CD4-positive, alpha-beta T cell (primary cell): ENCODE measurements around the gene SENP7. TPM values are rescaled to one million over a fixed set of nuclear protein-coding genes. Genes with fewer than 3 reads are reported as not detected.
"Not testable (repeated sequence)": the region's sequence is repeated elsewhere in the genome, so short reads cannot be mapped to it uniquely, and the experiment has no call there.

Source experiments
- ATAC-seq: fragments of 200-7000 bp; cut with Tn5 transposase; one replicate; pipeline ENCODE4 v1.10.0; 2022; ENCODE audit warnings: mild to moderate bottlenecking; ENCODE audit not compliant: poor library complexity
- CTCF ChIA-PET: fragments of 350-600 bp; sonication (Branson Sonifier 250); formaldehyde crosslinking; loops from one replicate; lab custom pipeline; 2021; ENCODE audit warnings: antibody characterized with exemption, inconsistent platforms; lab: Charles Lee
- POLR2A ChIA-PET: fragments of 350-600 bp; sonication (Branson Sonifier 250); formaldehyde crosslinking; loops from one replicate; lab custom pipeline; 2021; ENCODE audit warnings: antibody characterized with exemption, inconsistent platforms; lab: Charles Lee
- DNase-seq, 14 experiments: peaks; one replicate each; pipeline ENCODE4 v3.0.0-alpha.2; 2013 to 2020; ENCODE audit warnings: mixed read lengths in 2 of 14
- H3K27ac ChIP-seq, 2 donors: one replicate each; pipeline versions ENCODE4 v1.5.1 to v1.7.0; 2013; ENCODE audit warnings: low read length in 2 of 2, low read depth in 1 of 2, mild to moderate bottlenecking in 1 of 2
- H3K27me3 ChIP-seq, 2 experiments: 1 replicate in 1 of 2; 2 replicates in 1 of 2; pipeline versions ENCODE4 v1.6.1 to v1.7.0; 2013; ENCODE audit warnings: low read length in 2 of 2, control low read depth in 1 of 2, mild to moderate bottlenecking in 1 of 2, moderate library complexity in 1 of 2; ENCODE audit not compliant: insufficient read depth in 2 of 2, control insufficient read depth in 1 of 2
- H3K36me3 ChIP-seq: one replicate; pipeline ENCODE4 v1.6.1; 2013; ENCODE audit warnings: low read length, control low read depth; ENCODE audit not compliant: insufficient read depth
- H3K4me1 ChIP-seq: one replicate; pipeline ENCODE4 v1.6.1; 2013; ENCODE audit warnings: low read length, control low read depth; ENCODE audit not compliant: insufficient read depth
- H3K4me3 ChIP-seq: one replicate; pipeline ENCODE4 v1.5.1; 2013; ENCODE audit warnings: mild to moderate bottlenecking, low read length, moderate library complexity
- H3K9me3 ChIP-seq, 2 experiments: 1 replicate in 1 of 2; 2 replicates in 1 of 2; pipeline versions ENCODE4 v1.6.1 to v1.7.0; 2013; ENCODE audit warnings: low read length in 2 of 2, mild to moderate bottlenecking in 2 of 2, control low read depth in 1 of 2, moderate library complexity in 1 of 2; ENCODE audit not compliant: control insufficient read depth in 1 of 2, insufficient read depth in 1 of 2
- H3K27ac Mint-ChIP-seq: one replicate; pipeline ENCODE4 v1.8.0; 2020; ENCODE audit warnings: mixed read lengths
- H3K27me3 Mint-ChIP-seq: one replicate; pipeline ENCODE4 v1.8.0; 2021; ENCODE audit warnings: mixed read lengths
- H3K36me3 Mint-ChIP-seq: one replicate; pipeline ENCODE4 v1.8.0; 2021; ENCODE audit warnings: low read depth, mixed read lengths
- H3K4me1 Mint-ChIP-seq: one replicate; pipeline ENCODE4 v1.8.0; 2021; ENCODE audit warnings: low read depth, mixed read lengths
- H3K4me3 Mint-ChIP-seq: one replicate; pipeline ENCODE4 v1.8.0; 2020; ENCODE audit warnings: mild to moderate bottlenecking, mixed read lengths
- H3K9me3 Mint-ChIP-seq: one replicate; pipeline ENCODE4 v1.8.0; 2020; ENCODE audit warnings: mixed read lengths
- CTCF ChIP-seq: fragments of 200-600 bp; IDR thresholded peaks from one replicate; pipeline ENCODE4 v1.8.0; 2022; ENCODE audit warnings: antibody characterized with exemption, mild to moderate bottlenecking
- intact Hi-C, 2 experiments: fragments of 100-400 bp; cut with DNase I in 1 of 2; cut with micrococcal nuclease in 1 of 2; formaldehyde crosslinking; loops; one replicate each; pipeline versions ENCODE4 v1.15.1 to v1.9.0; 2023 to 2025; cut with DNase I, micrococcal nuclease
- total RNA-seq, 174 experiments: library from RNA in 2 of 174; stranded (reverse) in 2 of 174; gene quantifications; one replicate each; pipeline ENCODE4 v1.2.3 and lab custom pipeline; 2021 to 2026

The SENP7 gene
- total RNA-seq, 2 experiments from 2014 or later, result 37.5 to 39.3 TPM

GRCh38 chr3:101478980-101479379, 34.0 kb downstream of the SENP7 start:
- CTCF ChIA-PET, result no interaction called here
- H3K4me3 Mint-ChIP-seq, result no peak overlapping the region
- peaks cover 97% of the 10 kb centered on the region for H3K36me3 Mint-ChIP-seq

GRCh38 chr3:101474841-101475552, 38.0 kb downstream of the SENP7 start:
- ATAC-seq, H3K9me3 ChIP-seq, H3K4me1 ChIP-seq, H3K27me3 Mint-ChIP-seq, POLR2A ChIA-PET, H3K27ac Mint-ChIP-seq, CTCF ChIA-PET, intact Hi-C loops, H3K27ac ChIP-seq, DNase-seq, H3K4me3 ChIP-seq, H3K27me3 ChIP-seq, H3K9me3 Mint-ChIP-seq, H3K4me3 Mint-ChIP-seq: not testable (repeated sequence)
- Mint-ChIP-seq H3K4me1 (peaks cover 62% of the 10 kb centered on the region), H3K36me3 (peaks cover 92% of the 10 kb centered on the region)
- peaks cover 24% of the 10 kb centered on the region for H3K36me3 ChIP-seq

More at GRCh38 chr3:101478980-101479379, 34.0 kb downstream of the SENP7 start:
- Histone ChIP-seq H3K4me3 (no peak overlapping the region), H3K27ac (no peak overlapping the region), H3K36me3 (peaks cover 26% of the 10 kb centered on the region), H3K27me3 (no peaks in the 10 kb centered on the region), H3K9me3 (no peaks in the 10 kb centered on the region), H3K4me1 (no peaks in the 10 kb centered on the region)
- peak overlapping the region; percentile 25 for H3K27ac Mint-ChIP-seq
- TF ChIP-seq CTCF, result no peak
- H3K27me3 Mint-ChIP-seq, result no peaks in the 10 kb centered on the region
- ATAC-seq, result no peak
- DNase-seq, result no peak
- peaks cover 2% of the 10 kb centered on the region for H3K9me3 Mint-ChIP-seq
- POLR2A ChIA-PET, result interaction anchor here (0.8 kb wide), 1 partner anchor 13 kb away, joined by 3 read pairs; no protein-coding TSS in a partner anchor
- intact Hi-C loops, result no loop called here
- peaks cover 64% of the 10 kb centered on the region for H3K4me1 Mint-ChIP-seq

- DNase-seq, H3K36me3 ChIP-seq, H3K27me3 ChIP-seq, H3K9me3 Mint-ChIP-seq, H3K4me3 ChIP-seq, H3K27ac ChIP-seq, CTCF ChIA-PET, POLR2A ChIA-PET, ATAC-seq, H3K27me3 Mint-ChIP-seq, H3K4me3 Mint-ChIP-seq, H3K9me3 ChIP-seq: not testable (repeated sequence)
- peaks cover 19% of the 10 kb centered on the region for H3K4me1 ChIP-seq
- H3K36me3 Mint-ChIP-seq, result peaks cover 67% of the 10 kb centered on the region
- intact Hi-C loops, result loop anchor here in 1 of 2 experiments (5.0 kb wide), 2 partner anchors 44 to 104 kb away; partner anchors contain the start of genes PCNP and SENP7
- H3K4me1 Mint-ChIP-seq, result peaks cover 80% of the 10 kb centered on the region
- peak overlapping the region; percentile 89 for H3K27ac Mint-ChIP-seq
These were observed 44.3 kb downstream of the SENP7 start for GRCh38 chr3:101468676-101469075.

- peaks cover 77% of the 10 kb centered on the region for H3K4me1 Mint-ChIP-seq
- ATAC-seq, H3K27me3 Mint-ChIP-seq, H3K9me3 ChIP-seq, H3K9me3 Mint-ChIP-seq, H3K36me3 ChIP-seq, H3K27me3 ChIP-seq, DNase-seq: not testable (repeated sequence)
- Histone ChIP-seq H3K4me3 (peak overlapping the region; percentile 48), H3K27ac (peak overlapping the region in 1 of 2 donors; percentile 44), H3K4me1 (peaks cover 19% of the 10 kb centered on the region)
- intact Hi-C loops, result loop anchor here in 1 of 2 experiments (5.0 kb wide), 2 partner anchors 45 to 105 kb away; partner anchors contain the start of genes PCNP and SENP7
- H3K27ac Mint-ChIP-seq, result peak overlapping the region; percentile 89
- CTCF ChIA-PET, result interaction anchor here (1.6 kb wide), 1 partner anchor 106 kb away, joined by 5 read pairs; the partner anchor contains the start of gene PCNP
- H3K36me3 Mint-ChIP-seq, result peaks cover 65% of the 10 kb centered on the region
- H3K4me3 Mint-ChIP-seq, result peak overlapping the region; percentile 83
- POLR2A ChIA-PET, result interaction anchor here (1.0 to 1.2 kb wide), 2 partner anchors 46 to 51 kb away, joined by 3 read pairs; no protein-coding TSS in a partner anchor
These were observed 45.7 kb downstream of the SENP7 start for GRCh38 chr3:101467310-101467663.
